ENCODE results near the gene SBF1. TPM values are rescaled to one million over a fixed set of nuclear protein-coding genes. Genes with fewer than 3 reads are reported as not detected.

Gene SBF1
- total RNA-seq, 1 donor from 2014 or later = 35.3 TPM

- peak in 1 of 2 donors; percentile 50 for DNase-seq (ENCODE audit: low read depth in 2 of 2)
Observed at GRCh38 chr22:50469377-50470305, 5.2 kb downstream of the SBF1 start.

GRCh38 chr22:50468626-50469025 is 6.2 kb downstream of the SBF1 start:
- no peak for DNase-seq (ENCODE audit: low read depth in 2 of 2)

GRCh38 chr22:50467773-50468440 is 6.9 kb downstream of the SBF1 start:
- no peak for DNase-seq (ENCODE audit: low read depth in 2 of 2)

- DNase-seq (ENCODE audit: low read depth in 2 of 2) = no peak
Observed at GRCh38 chr22:50467341-50467740, 7.5 kb downstream of the SBF1 start.

- no peak for DNase-seq (ENCODE audit: low read depth in 2 of 2)
Observed at GRCh38 chr22:50465066-50465930, 9.5 kb downstream of the SBF1 start.

- DNase-seq (ENCODE audit: low read depth in 2 of 2) = no peak
Observed at GRCh38 chr22:50464451-50464850, 10.4 kb downstream of the SBF1 start.

GRCh38 chr22:50463188-50463900 is 11.5 kb downstream of the SBF1 start:
- no peak for DNase-seq (ENCODE audit: low read depth in 2 of 2)

- no peak for DNase-seq (ENCODE audit: low read depth in 2 of 2)
Observed at GRCh38 chr22:50461979-50462540, 12.8 kb downstream of the SBF1 start.

GRCh38 chr22:50461536-50461935 is 13.3 kb downstream of the SBF1 start:
- no peak for DNase-seq (ENCODE audit: low read depth in 2 of 2)

GRCh38 chr22:50460938-50461337 is 13.9 kb downstream of the SBF1 start:
- DNase-seq (ENCODE audit: low read depth in 2 of 2) = no peak

GRCh38 chr22:50459496-50460140 is 15.2 kb downstream of the SBF1 start:
- no peak for DNase-seq (ENCODE audit: low read depth in 2 of 2)

GRCh38 chr22:50459016-50459415 is 15.8 kb downstream of the SBF1 start:
- DNase-seq (ENCODE audit: low read depth in 2 of 2) = no peak

GRCh38 chr22:50456466-50457234 is 18.2 kb downstream of the SBF1 start:
- no peak for DNase-seq (ENCODE audit: low read depth in 2 of 2)

- DNase-seq (ENCODE audit: low read depth in 2 of 2) = no peak
Observed at GRCh38 chr22:50456026-50456425, 18.8 kb downstream of the SBF1 start.

GRCh38 chr22:50455201-50455600 is 19.6 kb downstream of the SBF1 start:
- DNase-seq (ENCODE audit: low read depth in 2 of 2) = no peak

GRCh38 chr22:50454556-50455075 is 20.2 kb downstream of the SBF1 start:
- DNase-seq (ENCODE audit: low read depth in 2 of 2) = no peak

GRCh38 chr22:50452649-50453048 is 22.2 kb downstream of the SBF1 start:
- peak in 1 of 2 donors; percentile 62 for DNase-seq (ENCODE audit: low read depth in 2 of 2)

GRCh38 chr22:50447576-50448551 is 27.0 kb downstream of the SBF1 start:
- no peak for DNase-seq (ENCODE audit: low read depth in 2 of 2)
